CD4-positive, alpha-beta T cell treated with Interleukin-4 for 4 hours (primary cell): ENCODE data around the gene CORO7.

Source experiments
- DNase-seq: peaks from one replicate; pipeline ENCODE4 v3.0.0-alpha.2; 2020

The CORO7 gene

DNA sequence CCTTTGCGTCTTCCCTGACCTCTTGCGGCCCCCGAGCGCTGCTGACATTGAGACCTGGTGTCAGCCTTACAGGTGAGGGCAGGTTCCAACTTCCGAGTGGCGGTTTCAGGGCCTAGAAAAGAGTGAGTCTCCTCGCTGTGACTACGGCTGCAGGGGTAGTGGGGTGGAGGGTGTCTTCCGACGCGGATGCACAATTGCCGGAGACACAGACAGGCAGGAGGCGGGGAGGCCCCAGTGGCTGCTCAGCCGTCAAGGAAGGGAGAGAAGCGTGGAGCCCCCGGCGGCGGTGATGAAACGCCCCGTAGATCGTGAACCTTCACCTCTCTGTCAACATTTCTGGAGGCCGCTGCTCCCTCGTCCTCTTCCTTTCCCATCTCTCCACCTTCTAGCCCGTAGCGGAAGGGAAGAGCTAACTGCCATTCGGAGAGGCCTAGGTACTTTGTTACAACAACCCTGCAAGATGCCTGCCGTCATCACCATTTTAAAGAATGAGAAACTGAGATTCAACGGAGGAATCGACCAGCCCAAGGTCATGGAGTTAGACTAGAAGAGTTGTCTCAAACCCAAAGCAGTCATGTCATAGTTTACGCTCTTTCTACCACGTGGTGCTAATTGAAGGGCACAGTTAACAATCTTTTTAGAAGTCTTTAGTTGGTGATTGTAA lies 9.8 kb upstream of the CORO7 start:
- peak; percentile 60 for DNase-seq

DNA sequence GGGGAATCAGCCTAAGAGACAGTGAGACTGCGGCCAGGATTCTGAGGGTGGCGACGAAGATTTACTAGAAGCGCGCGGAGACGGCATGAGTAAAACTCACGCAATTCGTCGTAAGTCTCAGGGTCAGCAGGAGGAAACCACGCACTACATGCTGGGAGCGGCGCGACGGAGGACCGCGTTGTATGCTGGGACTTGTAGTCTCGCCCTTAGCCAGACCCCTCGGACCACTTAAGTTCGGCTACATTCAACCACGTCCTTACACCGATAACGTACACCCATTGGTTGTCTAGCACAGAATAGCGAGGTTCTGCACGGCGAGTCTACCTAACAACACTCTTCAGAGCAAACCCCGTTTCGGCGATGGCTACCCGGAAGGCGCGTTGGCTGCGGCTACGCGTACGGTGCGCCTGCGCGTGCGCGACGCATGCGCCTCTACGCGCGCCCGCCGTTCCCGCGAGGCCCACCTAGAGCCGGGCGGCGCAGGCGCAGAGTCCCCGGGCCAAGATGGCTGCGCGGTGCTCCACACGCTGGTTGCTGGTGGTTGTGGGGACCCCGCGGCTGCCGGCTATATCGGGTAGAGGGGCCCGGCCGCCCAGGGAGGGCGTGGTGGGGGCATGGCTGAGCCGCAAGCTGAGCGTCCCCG lies 9.1 kb upstream of the CORO7 start, which contains the start of gene DNAJA3:
DNAJA3 (plus strand) TSS at position 491 of the 643 bp plus-strand sequence; CDS start at position 505, 14 bp downstream.
- peak; percentile 90 for DNase-seq

DNA sequence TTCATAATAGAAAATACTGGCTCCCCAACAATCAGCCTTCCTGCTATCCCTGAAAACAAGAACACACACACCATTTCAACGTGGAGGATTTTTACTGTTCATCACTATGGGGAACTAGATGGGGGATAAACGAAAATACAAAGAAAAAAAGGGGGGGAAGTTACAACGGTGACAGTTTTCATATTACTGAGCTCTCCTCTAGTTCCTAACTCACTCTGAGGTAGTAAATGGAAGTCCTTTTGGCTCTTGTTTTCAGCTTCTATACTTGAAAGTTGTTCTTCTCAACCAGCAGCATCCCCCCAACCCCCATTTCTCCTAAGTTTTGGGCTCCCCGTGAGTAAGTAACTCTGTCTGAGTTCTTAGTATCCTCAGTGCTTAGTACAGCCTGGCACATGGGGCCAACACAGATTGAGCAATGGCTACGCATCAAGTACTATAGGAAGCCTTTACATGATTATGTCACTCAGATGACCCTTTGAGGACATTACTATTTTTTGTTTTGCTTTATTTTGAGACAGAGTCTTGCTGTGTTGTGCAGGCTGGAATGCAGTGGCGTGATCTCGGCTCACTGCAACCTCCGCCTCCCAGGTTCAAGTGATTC lies 4.2 kb upstream of the CORO7 start:
- no peak for DNase-seq

DNA sequence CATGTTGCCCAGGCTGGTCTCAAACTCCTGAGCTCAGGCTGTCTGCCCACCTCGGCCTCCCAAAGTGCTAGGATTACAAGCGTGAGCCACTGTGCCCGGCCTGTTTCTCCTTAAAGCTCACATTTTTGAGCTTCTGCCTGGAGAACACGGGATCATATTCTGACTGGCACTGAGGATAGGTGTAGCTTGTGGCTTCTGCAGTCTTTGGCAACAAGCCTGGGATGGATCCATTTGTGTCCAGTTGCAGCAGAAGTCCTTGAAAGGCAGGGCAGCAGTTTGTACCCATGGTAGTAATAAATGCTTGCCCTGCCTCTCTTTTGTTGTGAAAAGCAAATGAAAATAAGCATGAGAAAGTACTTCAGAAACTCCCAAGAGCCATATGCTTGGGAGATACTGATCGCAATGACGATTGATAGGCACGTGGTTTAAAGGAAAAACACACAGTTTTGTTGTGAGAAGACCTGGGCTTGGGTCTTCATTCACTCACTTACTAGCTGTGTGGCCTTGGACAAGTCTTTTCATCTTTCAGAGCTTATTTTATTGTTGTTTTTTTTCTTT lies 3.1 kb upstream of the CORO7 start:
- no peak for DNase-seq

DNA sequence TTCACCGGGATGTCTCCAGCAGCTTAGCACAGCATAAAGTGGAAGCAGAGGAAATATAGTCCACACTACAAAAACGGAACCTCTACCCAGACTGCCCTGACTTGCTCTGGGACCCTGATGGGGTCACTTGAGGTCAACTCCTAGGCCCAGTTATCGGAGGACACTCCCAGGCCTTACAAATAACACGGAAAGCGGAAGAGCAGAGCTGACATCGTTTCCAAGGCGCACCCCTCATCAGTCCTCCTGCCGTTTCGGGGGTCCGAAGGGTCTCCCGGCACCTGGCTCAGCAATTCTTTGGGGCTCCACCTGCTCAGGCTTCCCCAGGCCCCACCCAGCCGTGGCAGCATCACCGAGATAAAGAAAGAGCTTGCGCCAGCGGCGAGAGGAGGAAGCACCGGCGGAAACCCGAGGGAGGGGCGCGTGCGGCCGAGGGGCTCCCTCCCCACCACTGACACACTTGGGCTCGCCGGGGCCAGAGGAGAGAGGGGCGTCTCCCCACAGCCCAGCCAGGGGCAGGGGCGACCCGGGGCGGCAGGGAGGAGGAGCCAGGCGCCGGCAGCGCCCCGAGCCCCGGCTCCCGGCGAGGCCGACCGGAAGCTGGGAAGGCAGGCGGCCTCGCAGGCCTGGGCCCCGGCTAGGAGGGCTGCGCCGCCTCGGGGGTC lies 727 bp downstream of the CORO7 start:
- peak; percentile 74 for DNase-seq

DNA sequence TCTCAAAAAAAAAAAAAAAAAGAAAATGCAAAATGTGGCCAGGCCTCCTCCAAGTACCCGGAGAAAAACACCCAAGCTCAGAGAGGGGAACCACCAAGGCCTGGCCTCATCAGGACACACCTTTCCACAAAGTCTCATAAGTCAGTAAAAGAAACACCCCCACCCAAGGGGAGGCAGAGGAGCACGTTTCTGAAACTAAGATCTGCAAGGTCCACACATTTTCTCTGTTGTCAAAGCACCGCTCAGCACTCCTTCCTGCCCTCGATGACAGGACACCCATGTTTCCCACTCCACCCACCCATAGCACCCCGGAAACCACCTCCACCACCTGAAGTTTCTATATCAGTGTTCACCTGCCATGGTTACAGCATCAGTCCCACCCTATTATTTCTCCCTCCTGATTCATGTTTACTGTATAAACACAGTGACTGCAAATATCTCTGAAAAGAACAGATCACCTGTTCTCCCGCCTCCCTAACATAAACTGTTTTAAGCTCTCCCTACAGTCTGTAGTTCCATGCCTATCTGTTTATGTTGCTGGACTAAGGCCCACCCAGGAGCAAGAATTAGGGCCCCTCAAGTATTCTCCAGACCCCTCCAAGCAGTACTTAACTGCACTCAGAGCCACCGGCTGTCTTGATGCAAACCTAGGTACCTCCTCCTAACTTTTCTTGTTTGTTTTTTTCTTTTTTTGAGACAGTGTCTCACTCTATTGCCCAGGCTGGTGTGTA lies 2.0 kb downstream of the CORO7 start:
- peak; percentile 97 for DNase-seq

DNA sequence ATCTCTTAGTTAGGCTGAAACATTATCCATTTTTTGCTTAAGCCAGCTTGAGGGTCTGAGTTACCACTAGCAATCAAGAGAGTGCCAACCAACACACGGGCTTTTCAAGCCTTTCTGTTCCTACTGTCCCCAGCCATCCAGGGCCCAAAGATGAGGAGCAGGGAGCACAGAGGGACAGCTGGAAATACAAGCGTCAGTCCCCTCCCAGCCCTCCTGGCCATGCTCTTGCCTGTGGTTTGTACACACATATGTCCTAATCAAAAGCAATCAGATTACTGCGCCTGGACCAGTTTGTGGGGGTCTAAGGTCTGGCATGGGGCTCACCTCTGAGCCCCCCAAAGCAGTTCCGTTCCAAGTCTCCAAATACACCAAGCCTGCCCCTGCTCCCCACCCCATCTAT lies 3.5 kb downstream of the CORO7 start:
- DNase-seq = no peak

DNA sequence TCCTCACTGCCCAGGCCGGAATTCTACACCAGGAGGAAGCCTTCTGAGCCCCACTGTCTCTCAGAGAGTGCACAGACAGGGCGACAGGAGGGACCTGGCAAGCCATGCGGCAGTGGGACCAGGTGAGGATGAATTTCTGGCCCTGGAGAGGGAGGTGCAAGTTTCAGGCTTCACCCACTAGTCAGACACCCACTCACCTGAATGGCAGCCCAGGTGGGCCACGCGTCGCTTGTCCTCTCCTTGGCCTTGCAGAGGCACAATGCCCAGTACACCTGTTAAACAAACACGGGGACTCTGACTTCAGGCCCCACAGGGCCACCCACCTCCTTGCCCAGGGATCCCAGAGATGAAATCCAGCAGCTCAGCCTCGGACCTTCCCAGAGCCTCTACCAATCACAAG lies 4.2 kb downstream of the CORO7 start:
- DNase-seq = no peak

DNA sequence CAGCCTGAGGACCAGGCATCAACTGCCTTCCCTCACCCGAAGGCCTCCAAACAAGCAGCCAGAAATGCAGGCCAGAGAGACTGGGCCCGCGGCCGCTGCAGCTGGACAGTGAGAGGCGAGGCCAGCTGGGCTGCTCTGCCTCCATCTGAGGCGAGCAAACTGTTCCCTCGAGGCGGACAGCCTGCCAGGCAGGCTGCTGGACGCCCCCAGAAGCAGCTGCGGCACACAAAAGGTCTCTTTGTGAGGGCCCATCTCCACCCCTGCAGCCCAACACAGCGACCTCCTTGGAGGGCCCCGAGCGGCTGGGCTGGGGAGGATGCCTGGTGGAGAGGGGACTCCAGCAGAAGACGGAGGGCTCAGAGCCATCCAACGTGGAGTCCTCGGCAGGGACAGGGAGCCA lies 4.7 kb downstream of the CORO7 start:
- no peak for DNase-seq

DNA sequence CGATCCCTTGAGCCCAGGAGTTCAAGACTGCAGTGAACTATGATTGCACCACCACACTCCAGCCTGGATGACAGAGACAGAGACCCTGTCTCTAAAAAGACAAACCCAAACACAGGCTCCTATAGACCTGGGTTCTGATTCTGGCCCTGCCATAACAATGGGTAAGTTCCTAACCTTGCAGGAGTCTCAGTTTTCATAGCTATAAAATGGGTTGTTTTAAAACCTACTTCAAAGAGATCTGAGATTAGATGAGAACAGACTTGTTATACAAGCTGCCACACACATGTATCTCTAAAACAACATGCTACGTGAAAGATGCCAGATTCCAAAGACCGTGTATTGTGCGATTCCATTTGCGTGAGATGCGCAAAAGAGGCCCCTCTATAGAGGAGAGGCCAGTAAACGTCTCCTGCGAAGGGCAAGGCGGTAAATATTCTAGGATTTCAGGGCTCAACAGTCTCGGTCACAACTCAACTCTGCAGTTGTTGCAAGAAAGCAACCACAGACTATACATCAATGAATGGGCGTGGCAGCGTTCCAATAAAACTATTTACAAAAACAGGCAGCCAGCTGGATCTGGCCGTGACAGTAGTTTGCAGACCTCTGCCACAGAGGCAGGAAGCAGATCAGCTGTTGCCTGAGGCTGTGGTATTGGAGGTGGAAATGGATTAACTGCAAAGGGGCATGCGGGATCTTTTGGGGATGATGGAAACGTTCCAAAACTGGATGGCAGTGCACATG lies 5.9 kb downstream of the CORO7 start:
- no peak for DNase-seq

DNA sequence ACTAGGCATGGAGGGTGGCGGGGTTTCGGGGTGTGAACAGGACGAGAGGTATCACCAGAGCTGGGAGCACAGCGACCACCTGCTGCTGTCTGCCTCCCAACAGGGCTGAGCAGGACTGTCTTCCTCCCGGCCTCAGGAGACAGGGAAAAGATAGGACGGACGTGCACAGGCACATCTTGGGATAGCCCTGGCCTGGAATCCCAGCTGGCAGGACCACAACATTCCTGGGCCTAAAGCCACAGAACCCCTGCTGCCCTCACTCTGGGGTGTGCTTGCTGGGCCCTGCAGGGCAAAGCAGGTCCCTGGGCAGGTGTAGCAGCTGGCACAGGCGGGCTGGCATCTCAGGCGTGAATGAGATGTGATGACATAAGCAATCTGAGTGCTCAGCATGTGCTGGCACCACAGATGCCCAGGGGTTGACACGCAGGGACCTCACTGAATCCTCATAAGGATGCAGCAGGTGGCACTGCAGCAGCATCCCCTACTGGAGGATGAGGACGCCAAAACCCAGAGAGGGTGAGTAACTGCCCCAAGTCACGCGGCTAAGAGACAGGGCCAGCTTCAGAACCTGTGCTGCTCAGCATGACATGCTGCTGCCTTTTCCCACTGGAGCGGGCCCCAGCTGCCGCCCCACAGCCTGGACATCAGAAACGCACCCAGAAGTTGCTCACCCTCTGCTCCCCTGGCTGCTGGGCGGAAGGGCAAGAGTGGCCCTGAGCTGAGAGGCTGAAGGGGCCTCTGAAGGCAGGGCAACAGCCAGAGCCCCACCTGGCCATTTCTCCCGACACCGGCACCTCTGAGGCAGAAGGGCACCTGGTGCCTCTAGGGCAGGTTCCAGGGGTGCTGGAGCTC lies 7.1 kb downstream of the CORO7 start:
- no peak for DNase-seq

DNA sequence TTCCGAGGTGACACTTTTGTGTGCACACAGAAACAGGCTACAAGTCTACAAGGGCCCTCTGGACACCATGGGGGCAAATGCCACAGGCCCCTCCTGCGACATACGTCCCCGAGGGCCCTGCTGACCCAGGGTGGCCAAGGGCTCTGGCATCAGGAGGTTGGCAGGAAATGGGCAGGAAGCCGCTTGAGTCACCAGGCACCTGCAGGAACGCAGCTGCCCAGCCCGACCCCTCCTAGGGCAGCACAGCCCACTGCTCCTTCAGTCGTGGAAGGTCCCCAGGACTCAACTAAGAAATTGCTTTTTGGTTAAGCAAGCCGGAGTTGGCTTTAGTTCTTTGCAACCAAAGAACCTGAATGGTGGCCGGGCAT lies 8.1 kb downstream of the CORO7 start:
- DNase-seq = no peak

DNA sequence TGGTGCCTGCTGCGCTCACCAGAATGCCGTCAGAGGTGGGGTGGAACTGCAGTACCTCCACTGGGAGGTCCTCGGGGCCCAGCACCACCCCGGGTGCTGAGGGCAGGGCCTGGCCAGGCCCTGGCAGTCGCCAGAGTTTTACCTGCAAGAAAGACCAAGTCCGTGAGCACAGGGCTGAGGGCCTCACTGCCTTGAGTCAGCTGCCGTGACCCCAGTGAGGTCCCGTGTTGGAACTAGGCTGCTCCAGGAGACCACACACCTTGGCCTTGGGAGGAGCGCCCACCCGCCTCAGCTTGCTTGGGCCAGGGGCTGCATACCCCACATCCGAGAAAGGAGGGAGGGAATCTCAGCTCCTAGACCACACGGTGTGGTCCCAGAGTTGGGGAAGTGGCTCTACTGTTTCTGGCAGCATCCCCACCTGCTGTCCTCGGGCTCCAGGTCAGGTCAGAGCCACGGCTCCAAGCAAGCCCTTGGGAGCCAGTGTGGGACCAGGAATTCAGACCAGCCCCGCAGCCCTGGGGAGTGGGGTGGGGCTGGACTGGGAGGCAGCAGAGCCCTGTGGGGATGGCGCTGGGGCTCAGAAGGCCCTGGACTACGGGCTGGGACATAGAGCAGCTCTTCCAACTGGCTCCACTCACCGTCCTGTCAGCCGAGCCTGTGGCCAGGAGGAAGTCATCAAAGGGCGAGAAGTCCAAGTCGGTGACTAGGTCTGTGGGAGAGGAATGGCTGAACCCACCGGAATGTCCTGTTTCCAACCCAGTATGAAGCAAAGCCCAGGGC lies 8.7 kb downstream of the CORO7 start:
- DNase-seq = no peak

DNA sequence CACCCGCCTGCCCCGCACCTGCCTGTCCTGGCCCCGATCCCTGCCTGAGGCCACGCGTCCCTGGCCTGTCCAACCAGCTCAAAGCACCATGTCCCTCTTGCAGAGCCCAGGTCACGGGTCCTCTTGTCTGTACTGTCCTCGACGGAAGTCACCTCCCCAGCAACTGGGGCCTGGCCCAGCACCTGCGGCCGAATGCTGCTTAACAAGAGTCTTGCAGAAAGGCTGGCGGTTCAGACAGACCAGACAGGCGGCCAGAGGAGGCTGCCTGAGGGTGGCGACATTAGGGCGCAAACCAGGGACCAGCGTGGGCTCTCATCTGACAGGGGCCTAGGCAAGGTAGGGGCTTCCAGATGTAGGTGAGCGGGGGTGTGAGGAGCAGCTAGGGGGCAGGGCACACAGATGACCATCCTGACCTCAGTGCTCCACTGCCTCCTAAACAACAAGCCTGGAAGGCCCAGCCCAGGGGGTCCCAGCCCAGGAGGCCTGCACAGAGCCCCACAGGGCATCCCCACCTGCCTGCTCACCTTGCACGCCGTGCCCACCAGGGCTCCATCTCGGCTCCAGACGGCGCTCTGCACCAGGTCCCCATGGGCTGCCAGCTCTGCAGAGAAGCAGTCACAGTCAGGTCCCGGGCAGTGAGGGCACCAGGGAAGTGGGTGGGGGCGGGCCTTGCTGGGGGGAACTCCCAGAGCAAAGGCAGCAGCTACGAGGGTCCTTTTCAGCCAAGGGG lies 11.3 kb downstream of the CORO7 start:
- DNase-seq = no peak

DNA sequence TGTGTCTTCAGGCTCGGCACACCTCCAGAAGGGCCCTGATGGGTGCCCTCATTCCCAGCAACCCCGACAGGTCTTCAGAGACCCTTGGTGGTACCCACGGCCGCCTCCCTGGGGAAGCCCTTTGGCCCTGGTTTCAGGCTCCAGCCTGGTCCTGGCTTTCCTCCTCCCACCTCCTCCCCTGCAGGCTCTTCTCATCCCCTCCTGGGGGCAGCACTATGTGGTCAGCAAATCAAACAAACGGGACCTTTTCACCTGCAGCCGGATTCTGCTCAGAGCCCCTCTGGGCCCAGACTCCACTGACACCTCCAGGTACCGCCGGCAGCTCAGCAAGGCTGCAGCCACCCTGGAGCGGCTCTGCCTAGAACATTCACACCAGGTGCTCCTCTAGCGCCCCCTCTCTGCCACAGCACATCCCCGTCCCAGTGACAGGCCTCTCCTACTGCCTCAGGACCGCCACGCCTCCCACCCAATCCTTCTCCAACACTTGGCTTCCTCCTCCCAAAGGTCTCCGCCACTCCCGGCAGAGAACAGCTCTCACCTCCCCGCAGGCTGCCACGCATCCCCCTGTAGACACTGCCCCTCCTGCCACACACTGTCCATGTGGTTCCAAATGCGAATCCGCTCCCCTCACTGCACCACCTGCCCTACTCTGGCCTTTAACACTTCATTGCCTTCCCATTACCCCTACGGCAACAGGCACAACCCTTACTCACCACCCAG lies 12.0 kb downstream of the CORO7 start:
- peak; percentile 15 for DNase-seq

DNA sequence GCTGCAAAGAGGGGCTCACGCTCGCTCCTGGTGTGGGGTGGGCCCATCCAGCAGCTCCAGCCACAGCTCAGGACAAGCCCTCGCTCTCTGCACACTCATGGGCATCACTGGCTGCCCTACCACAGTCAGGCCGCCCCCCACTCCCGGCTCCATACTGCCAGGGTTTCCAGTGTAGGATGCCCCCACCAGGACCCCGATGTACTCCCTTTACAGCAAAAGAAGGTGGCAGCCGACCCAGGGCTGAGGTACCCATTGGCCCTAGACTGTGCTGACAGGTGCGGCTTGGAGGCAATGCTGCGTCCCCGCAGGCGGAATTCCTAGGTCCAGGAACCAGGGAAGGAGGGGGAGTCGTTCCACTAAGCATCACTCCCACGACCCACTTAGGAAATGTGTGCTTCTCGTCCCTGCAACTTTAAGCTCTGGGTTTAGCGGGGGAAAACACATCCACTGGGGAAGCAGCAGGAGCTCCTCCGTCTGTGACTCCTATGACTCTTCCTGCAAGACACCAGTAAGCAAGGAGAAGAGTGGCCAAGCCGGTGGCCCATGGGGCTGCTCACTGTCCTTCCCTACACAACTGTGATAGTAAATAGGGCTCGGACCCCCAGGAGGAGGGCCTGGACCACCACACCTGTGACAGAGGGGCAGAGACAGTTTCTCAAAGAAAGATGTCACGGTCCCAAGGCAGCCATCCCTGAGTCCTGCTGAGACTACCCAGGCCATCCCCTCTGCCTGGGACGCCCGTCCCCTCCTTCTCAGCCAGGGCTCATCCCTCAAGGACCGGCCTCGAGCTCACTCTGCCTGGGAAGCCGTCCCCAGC lies 13.1 kb downstream of the CORO7 start:
- DNase-seq = no peak

DNA sequence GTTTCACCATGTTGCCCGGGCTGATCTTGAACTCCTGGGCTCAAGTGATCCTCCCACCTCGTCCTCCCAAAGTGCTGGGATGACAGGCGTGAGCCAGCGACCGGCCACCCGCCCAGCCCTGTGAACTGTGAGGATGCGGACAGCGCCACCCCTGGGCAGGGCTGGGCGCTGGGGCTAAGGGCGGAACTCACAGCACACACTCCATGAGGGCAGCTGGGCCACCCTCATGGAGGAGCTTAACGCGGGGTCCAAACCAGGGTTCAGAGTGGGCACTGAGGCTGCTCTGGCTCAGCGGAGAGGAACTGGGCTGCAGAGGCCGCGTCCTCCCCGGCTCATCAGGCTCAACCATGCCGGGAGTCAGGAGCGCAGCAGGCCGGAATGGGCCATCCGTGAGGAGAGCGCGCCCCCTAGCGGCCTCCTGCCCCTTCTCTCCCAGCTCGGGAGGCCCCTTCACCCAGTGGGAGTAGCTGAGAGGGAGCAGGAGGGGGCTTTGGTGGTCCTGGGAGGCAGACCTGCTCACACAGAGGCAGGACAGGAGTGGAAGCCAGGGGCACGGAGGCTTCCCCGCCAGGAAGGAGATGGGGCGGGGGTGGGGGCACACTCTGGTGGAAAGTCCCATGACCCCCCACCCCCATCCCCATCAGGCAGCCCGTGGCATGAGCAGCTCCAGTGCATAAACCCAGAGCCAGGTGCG lies 13.8 kb downstream of the CORO7 start:
- DNase-seq = peak; percentile 43
